Gastrocnemius medialis (tissue), 4 donors: ENCODE results near the gene ADCY7.

Experiments used
- POLR2A ChIP-seq, 2 donors: fragments of 450-650 bp; IDR thresholded peaks; one replicate each; pipeline ENCODE4 v1.6.1; 2017; ENCODE audit warnings: antibody characterized with exemption in 2 of 2, mild to moderate bottlenecking in 2 of 2, moderate library complexity in 2 of 2
- TF ChIP-seq, protein P1 (sequence below), 5 experiments: fragments of 450-650 bp in 3 of 5; fragments of 200-600 bp in 2 of 5; sonication (generic) in 2 of 5; IDR thresholded peaks in 4 of 5; conservative IDR thresholded peaks in 1 of 5; 1 replicate in 4 of 5; 2 replicates in 1 of 5; pipeline ENCODE4 v1.5.1; 2016 to 2019; ENCODE audit warnings: antibody characterized with exemption in 5 of 5, mild to moderate bottlenecking in 3 of 5, moderate library complexity in 3 of 5

- TF ChIP-seq, protein P1, sequence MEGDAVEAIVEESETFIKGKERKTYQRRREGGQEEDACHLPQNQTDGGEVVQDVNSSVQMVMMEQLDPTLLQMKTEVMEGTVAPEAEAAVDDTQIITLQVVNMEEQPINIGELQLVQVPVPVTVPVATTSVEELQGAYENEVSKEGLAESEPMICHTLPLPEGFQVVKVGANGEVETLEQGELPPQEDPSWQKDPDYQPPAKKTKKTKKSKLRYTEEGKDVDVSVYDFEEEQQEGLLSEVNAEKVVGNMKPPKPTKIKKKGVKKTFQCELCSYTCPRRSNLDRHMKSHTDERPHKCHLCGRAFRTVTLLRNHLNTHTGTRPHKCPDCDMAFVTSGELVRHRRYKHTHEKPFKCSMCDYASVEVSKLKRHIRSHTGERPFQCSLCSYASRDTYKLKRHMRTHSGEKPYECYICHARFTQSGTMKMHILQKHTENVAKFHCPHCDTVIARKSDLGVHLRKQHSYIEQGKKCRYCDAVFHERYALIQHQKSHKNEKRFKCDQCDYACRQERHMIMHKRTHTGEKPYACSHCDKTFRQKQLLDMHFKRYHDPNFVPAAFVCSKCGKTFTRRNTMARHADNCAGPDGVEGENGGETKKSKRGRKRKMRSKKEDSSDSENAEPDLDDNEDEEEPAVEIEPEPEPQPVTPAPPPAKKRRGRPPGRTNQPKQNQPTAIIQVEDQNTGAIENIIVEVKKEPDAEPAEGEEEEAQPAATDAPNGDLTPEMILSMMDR (IDR thresholded peaks at IDR 0.05 in 4 of 5, conservative IDR thresholded peaks at IDR 0.05 in 1 of 5) = no peak
- TF ChIP-seq POLR2A (IDR thresholded peaks at IDR 0.05) = no peak
Measured at GRCh38 chr16:50300942-50301625, 34.7 kb downstream of the ADCY7 start.
